IPS-18c (cell line): Measurements from ENCODE around the gene RAB4A.

Experiments
- H3K4me3 ChIP-seq: 2 replicates; pipeline ENCODE4 v1.7.0; 2013; ENCODE audit warnings: low read depth, mild to moderate bottlenecking, low read length, moderate library complexity; ENCODE audit not compliant: insufficient read depth
- H3K9me3 ChIP-seq: one replicate; pipeline ENCODE4 v1.6.1; 2013; ENCODE audit warnings: mild to moderate bottlenecking, low read length, moderate library complexity; ENCODE audit not compliant: control insufficient read depth, insufficient read depth

Gene RAB4A

GRCh38 chr1:229270547-229271447, at the start of gene RAB4A:
Gene RAB4A, plus strand, starts transcription at chr1:229271111. Its CDS starts 229 bp downstream, at chr1:229271340.
- H3K9me3 ChIP-seq: no peaks in the 10 kb centered on the region
- H3K4me3 ChIP-seq: peak within 1 kb of the TSS; percentile 74

DNA sequence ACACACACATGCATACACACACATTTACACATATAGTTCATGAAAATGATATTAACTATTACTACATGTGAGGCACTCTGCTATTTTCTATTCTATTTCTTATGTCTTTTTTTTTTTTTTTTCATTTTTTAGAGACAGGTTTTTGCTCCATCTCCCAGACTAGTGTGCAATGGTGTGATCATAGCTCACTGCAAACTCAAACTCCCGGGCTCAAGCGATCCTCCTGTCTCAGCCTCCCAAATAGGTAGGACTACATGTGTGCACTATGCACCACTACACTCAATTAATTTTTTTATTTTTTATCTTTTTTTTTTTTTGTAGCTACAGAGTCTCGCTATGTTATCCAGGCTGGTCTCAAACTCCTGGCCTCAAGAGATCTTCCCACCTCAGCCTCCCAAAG, 48.8 kb upstream of the RAB4A start:
- H3K9me3 ChIP-seq: no peaks in the 10 kb centered on the region
- H3K4me3 ChIP-seq: no peak overlapping the region

GRCh38 chr1:229223498-229223897, 47.4 kb upstream of the RAB4A start:
- no peak overlapping the region for H3K4me3 ChIP-seq
- no peaks in the 10 kb centered on the region for H3K9me3 ChIP-seq

DNA sequence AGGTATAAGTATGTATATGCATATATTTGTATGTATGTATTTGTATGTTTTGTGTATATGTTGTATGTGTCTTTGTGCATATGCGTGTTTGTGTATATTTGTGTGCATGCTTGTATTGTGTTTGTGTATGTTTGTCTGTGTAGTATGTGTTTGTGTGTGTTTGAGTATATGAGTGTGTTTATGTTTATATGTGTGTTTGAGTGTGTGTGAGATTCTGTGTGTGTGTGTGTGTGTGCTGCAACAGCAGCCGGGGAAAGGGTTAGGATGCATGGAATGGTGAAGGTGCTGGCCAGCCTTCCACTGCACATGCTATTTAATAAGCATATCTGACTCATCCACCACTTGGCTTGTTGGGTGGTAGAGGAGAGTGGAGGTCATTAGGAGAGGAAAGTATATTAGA, 46.6 kb upstream of the RAB4A start:
- H3K9me3 ChIP-seq: no peaks in the 10 kb centered on the region
- no peak overlapping the region for H3K4me3 ChIP-seq

DNA sequence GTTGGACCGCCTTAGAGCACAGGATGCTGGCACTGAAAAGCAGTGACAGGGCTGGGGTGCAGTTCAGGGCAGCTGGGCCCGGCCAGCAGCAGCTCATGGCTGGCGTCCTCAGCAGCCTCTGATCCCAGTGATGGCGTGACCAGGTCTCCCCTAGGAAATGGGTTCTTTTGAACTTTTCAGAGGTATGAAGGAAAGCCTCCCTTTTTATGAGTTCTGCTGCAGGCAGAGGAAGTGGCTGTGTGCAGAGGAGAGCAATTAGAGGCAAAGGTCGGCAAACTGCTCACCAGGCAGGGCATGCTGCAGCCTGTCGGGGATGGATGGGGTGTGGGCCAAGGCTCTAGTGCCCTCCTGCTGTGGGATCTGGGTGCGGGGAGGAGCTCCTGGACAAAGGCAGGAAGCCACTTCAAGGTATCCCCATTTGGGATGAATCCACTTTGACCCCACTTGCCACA, 45.6 kb upstream of the RAB4A start:
- Histone ChIP-seq H3K9me3 (no peaks in the 10 kb centered on the region), H3K4me3 (no peak overlapping the region)

- Histone ChIP-seq H3K9me3 (no peaks in the 10 kb centered on the region), H3K4me3 (no peak overlapping the region)
Observed at GRCh38 chr1:229226796-229227195, 44.1 kb upstream of the RAB4A start.

DNA sequence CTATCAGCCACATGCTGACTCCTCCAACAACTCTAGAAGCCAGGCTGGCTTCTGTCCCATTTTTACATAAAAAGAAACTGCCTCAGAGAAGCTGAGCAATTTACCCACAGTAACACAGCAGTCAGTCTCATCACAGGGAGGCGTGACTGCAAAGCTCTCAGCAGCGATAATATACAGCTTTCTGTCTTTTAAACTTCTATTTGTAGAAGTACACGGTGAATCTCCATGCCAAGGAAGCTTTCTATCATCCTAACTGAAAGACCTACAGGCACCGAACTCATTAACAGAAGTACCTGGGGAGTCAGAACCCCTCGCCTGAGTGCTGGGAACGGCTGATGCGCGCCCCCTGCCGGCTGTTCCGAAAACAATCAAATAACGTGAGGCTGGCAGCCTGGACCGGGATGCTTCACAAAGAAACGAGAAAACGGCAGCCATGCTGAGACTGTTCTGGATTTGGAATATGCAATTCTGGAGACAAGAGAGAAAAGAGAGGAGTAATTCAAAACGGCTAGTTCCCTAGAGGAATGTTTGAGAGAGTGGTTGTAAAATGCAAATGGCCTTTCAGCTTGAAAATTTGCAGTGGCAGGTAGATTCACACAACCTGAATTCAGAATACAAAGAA, 43.5 kb upstream of the RAB4A start:
- Histone ChIP-seq H3K4me3 (no peak overlapping the region), H3K9me3 (no peaks in the 10 kb centered on the region)

- H3K9me3 ChIP-seq: no peaks in the 10 kb centered on the region
- H3K4me3 ChIP-seq: no peak overlapping the region
Observed at GRCh38 chr1:229228522-229228921, 42.4 kb upstream of the RAB4A start.

DNA sequence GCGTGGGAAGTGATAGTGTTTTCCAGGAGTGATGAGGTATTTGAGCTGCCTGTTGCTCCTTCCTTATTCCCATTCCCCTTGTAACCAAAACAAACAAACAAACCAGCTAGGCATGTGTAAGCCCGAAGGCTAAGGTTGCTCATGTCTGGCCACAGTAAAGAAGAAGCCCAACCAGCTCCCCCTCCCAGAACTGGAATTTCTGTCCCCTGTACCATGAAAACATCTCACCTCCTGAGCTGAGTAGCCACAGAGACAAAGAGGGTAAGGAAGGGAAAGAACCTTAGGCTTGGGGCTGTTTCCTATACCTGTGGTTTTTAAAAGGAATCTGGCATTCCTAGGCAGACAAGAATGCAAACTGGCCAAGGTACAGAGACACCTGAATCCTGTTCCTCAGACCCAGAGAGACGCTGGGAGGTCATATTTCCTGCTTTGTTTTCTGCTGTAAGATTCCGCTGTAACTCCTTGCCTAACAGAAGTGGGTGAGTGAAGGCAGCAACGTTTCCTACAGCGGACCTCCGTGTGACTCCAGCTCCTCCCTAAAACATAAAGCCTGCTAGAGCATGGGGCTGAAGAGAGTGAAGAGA, 41.7 kb upstream of the RAB4A start:
- H3K9me3 ChIP-seq: no peaks in the 10 kb centered on the region
- no peak overlapping the region for H3K4me3 ChIP-seq

DNA sequence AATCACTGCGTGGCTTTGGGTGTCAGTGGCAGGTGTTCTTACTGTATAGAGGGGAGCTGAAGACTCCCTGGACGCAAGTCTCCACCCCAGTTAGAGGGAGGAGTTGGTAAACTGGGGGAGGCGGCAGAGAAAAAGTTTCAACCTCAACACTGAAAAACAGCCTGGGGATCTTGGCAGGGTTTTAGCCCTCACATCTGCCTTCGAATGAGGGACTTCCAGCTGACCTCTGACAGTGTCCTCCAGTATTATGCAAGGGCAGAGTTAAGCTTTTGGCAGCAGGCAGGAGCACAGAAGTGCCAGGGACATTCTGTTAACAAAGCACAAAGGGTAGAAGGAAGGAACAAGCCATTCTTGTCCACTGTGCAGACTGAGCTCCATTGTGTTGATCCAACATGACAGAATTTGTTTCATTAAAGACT, 41.2 kb upstream of the RAB4A start:
- Histone ChIP-seq H3K9me3 (no peaks in the 10 kb centered on the region), H3K4me3 (no peak overlapping the region)

DNA sequence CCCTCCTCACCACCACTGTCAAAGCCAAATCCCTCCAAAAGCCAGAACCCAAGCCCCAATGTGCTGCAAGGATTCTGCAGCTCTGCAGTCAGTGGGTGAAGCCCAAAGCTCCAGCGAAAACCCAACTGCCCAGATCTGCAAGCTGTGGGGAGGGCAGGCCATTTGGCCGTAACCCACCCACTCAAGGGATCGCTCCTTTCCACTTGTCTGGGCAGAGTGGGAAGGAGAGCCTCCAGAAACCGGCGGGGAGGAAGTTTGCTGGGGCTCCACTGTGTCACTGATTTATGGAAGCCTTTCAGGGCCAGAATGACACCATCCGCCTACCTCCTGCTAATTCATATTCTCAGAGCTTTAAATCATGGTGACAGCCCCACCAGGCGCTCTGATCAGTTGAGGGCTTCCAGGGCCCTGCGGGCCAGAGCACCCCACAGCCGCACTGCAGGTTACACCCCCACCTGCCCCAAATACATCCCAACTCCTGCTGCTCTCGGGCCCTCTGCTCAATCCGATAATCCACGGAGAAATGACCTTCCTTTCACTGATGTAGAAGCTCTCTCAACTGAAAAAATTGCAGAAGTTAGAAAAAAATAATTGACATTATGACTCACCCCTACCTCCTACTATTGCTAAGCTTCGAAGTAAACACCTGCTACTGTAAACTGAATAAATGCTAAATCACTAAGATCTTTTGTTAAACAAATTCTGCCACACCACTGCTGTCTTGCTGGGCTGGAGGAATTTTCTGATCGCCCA, 40.6 kb upstream of the RAB4A start:
- no peaks in the 10 kb centered on the region for H3K9me3 ChIP-seq
- H3K4me3 ChIP-seq: 0 out of 2 replicates have a peak overlapping the region, but pooled peaks have one; percentile 4

GRCh38 chr1:229230893-229231753, 39.8 kb upstream of the RAB4A start:
- Histone ChIP-seq H3K4me3 (0 out of 2 replicates have a peak overlapping the region, but pooled peaks have one; percentile 4), H3K9me3 (no peaks in the 10 kb centered on the region)

DNA sequence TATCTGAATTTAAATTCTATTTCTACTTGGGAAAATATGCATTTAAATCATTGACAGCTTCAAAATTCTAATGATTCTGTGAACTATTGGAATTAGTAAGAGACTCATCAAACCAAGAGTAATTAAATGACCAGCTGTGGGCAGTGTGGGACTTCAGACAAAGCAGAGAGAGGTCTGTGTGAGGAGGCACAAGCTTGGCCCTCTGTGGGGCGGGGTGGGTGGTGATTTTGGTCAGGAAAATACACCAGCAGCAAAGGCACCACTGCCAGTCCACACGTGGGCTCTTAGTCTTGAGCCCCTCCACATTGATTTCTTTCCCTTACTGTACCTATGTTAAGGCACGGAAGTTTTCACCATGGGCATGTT, 39.2 kb upstream of the RAB4A start:
- no peak overlapping the region for H3K4me3 ChIP-seq
- H3K9me3 ChIP-seq: no peaks in the 10 kb centered on the region

DNA sequence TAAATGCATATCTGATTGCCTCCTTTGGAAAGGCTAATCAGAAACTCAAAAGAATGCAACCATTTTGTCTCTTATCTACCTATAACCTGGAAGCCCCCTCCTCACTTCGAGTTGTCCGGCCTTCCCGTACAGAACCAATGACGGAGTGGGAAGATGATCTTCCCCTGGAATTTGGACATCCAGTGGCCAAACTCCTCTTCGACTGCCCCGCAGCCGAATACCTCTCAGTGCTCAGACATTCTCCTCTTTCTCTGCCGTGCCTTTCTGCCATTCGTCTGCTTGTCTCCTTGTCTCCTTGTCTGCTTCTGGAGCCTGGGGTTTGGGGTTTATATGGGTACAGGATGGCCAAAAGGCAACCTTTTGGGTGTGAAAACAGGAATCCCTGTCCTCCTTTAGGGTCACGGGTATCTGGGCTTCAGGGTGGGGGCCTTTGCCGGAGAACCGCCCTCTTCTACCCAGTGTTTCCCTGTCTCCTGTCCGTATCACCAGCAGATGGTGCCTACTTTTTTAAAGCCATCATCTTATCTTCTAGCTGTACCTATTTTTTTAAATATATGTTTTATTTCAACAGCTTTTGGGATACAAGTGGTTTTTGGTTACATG, 35.9 kb upstream of the RAB4A start:
- Histone ChIP-seq H3K9me3 (no peaks in the 10 kb centered on the region), H3K4me3 (no peak overlapping the region)

DNA sequence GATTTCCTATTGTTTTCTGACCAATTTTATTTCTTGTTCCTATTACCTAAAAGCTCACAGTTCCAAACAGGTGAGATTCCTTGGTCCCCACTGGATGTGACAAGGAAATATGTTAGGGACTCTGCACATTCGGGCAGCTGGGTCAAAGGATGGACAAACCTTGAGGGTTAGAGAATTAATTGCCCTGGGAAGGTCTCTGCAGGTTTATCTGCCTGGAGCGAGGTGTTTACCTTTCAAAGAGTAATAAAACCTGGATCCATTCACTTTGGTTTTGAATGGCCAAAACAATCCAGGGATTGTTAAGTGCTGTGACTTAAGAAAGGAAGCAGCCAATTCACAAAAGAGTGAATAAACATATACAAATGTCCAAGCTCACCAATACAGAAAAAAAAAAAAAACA, 33.6 kb upstream of the RAB4A start:
- H3K9me3 ChIP-seq: no peaks in the 10 kb centered on the region

GRCh38 chr1:229238231-229238630, 32.7 kb upstream of the RAB4A start:
- H3K9me3 ChIP-seq: no peaks in the 10 kb centered on the region
- H3K4me3 ChIP-seq: no peak overlapping the region

More for the DNA sequence above, 33.6 kb upstream of the RAB4A start:
- H3K4me3 ChIP-seq: no peak overlapping the region
